ENCODE results near the gene DCC.
A peak's percentile ranks its signal among the peaks of the same experiment; 100 is the strongest.

DNA sequence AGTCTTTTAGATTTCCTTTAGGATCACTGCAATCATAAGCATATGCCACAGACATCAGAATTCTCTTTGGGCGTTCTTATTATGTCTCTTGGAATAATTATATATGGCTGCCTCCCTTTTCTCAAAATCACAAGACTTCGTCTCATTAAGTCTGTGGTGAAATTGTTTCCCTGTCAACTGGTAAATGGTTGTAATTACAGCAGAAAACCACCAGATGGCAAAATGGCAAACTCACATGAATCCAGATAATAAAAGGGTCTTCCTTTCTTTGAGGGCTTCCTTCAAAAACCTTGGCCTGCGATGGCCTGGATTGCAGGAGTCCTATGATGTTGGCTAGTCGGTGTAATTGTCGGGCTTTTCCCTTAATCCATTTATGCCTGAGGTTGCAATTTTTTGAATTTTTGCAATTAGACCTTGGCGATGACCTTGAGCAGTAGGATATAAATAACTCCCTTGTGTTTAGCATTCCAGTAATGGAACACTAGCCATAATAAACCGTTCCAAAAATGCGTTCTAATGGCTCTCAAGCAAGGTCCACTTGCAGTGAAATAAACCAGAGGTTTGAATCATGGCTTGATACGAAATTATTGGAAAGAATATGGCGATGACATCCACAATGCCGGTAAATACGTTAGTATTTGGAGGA is 1228.1 kb downstream of the DCC start:
- TF ChIP-seq SMC3 (IDR thresholded peaks at IDR 0.05) (peak; percentile 59; the same call in 2 of the 3 replicates), POLR2AphosphoS2 (conservative IDR thresholded peaks at IDR 0.05; ENCODE audit: low read length) (no peak), FOSL2 (IDR thresholded peaks at IDR 0.05) (no peak), FOSL2 (CRISPR knock-in tag; IDR thresholded peaks at IDR 0.05) (no peak), CHD4 (IDR thresholded peaks at IDR 0.05; ENCODE audit: borderline replicate concordance) (no peak), POLR2A (IDR thresholded peaks at IDR 0.05; ENCODE audit: low read length) (no peak), RFX5 (IDR thresholded peaks at IDR 0.05) (no peak), BHLHE40 (IDR thresholded peaks at IDR 0.05; ENCODE audit: low read depth, low read length) (no peak), JUN (IDR thresholded peaks at IDR 0.05) (no peak)
- TF ChIP-seq, protein P1, sequence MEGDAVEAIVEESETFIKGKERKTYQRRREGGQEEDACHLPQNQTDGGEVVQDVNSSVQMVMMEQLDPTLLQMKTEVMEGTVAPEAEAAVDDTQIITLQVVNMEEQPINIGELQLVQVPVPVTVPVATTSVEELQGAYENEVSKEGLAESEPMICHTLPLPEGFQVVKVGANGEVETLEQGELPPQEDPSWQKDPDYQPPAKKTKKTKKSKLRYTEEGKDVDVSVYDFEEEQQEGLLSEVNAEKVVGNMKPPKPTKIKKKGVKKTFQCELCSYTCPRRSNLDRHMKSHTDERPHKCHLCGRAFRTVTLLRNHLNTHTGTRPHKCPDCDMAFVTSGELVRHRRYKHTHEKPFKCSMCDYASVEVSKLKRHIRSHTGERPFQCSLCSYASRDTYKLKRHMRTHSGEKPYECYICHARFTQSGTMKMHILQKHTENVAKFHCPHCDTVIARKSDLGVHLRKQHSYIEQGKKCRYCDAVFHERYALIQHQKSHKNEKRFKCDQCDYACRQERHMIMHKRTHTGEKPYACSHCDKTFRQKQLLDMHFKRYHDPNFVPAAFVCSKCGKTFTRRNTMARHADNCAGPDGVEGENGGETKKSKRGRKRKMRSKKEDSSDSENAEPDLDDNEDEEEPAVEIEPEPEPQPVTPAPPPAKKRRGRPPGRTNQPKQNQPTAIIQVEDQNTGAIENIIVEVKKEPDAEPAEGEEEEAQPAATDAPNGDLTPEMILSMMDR (IDR thresholded peaks at IDR 0.05): peak; percentile 50

Measured in A549 (cell line).